RWPE1 (cell line): ENCODE measurements around the gene DNAH1.

ENCODE experiments used
- CTCF ChIA-PET: fragments of 350-600 bp; sonication (Branson Sonifier 250); formaldehyde crosslinking; extraction: SDS; loops from one replicate; lab custom pipeline; 2021; lab: Yijun Ruan, JAX
- POLR2A ChIA-PET: fragments of 400-600 bp; formaldehyde crosslinking; extraction: SDS; loops from one replicate; lab custom pipeline; 2020; ENCODE audit warnings: antibody characterized with exemption; ENCODE audit not compliant: low non-redundant PET; lab: Yijun Ruan, JAX
- DNase-seq: peaks from one replicate; pipeline ENCODE4 v3.0.0; 2012; ENCODE audit warnings: low spot score
- H3K27ac ChIP-seq: fragments of 450-650 bp; 2 replicates; pipeline ENCODE4 v1.5.1; 2017
- TF ChIP-seq, protein P1 (sequence below): fragments of 450-650 bp; conservative IDR thresholded peaks from 2 replicates; pipeline ENCODE4 v1.5.1; 2017; ENCODE audit warnings: low read depth, mild to moderate bottlenecking

The DNAH1 gene

DNA sequence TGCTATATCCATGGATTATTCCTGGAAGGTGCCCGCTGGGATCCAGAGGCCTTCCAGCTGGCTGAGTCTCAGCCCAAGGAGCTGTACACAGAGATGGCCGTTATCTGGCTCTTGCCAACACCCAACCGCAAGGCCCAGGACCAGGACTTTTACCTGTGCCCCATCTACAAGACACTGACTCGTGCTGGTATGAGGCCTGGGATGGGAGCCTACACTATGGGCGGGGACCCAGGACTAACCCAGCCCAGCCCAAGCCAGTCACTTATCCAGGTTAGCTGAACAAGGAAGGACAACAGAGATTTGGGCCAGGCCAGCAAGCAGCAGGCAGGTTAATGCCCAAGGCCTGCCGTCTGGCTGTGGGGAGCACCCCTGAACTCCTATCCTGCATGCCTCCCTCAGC is 83.5 kb downstream of the DNAH1 start:
- CTCF ChIA-PET = interaction anchor here (0.8 kb wide), 1 partner anchor 48 kb away, joined by 4 read pairs; no protein-coding TSS in a partner anchor
- H3K27ac ChIP-seq = peak overlapping the region; percentile 47
- TF ChIP-seq, protein P1, sequence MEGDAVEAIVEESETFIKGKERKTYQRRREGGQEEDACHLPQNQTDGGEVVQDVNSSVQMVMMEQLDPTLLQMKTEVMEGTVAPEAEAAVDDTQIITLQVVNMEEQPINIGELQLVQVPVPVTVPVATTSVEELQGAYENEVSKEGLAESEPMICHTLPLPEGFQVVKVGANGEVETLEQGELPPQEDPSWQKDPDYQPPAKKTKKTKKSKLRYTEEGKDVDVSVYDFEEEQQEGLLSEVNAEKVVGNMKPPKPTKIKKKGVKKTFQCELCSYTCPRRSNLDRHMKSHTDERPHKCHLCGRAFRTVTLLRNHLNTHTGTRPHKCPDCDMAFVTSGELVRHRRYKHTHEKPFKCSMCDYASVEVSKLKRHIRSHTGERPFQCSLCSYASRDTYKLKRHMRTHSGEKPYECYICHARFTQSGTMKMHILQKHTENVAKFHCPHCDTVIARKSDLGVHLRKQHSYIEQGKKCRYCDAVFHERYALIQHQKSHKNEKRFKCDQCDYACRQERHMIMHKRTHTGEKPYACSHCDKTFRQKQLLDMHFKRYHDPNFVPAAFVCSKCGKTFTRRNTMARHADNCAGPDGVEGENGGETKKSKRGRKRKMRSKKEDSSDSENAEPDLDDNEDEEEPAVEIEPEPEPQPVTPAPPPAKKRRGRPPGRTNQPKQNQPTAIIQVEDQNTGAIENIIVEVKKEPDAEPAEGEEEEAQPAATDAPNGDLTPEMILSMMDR = no peak
- DNase-seq = no peak
- POLR2A ChIA-PET = no interaction called here

DNA sequence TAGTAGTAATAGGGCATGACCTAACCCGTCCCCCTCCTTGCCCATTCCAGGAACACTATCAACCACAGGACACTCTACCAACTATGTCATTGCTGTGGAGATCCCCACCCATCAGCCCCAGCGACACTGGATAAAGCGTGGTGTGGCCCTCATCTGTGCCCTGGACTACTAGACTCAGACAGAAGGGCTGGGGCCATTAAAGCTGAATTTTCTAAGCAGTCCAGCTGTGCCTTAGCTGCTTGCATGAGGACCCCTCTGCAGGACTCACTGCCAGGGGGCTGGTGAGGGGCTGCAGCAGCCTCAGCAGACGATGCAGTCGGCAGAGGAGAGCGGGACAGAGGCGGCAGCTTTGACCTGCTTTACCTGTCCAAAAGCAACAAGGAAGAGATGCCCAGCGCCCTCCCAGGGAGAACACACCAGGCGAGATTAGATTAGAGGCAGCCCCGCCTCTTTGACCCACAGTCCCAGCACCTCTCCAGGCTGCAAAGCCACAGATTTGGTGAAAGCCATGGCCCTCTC is 84.2 kb downstream of the DNAH1 start:
- peak overlapping the region; percentile 47 for H3K27ac ChIP-seq
- CTCF ChIA-PET = no interaction called here
- no peak for DNase-seq
- POLR2A ChIA-PET = no interaction called here
- TF ChIP-seq, protein P1 = no peak

DNA sequence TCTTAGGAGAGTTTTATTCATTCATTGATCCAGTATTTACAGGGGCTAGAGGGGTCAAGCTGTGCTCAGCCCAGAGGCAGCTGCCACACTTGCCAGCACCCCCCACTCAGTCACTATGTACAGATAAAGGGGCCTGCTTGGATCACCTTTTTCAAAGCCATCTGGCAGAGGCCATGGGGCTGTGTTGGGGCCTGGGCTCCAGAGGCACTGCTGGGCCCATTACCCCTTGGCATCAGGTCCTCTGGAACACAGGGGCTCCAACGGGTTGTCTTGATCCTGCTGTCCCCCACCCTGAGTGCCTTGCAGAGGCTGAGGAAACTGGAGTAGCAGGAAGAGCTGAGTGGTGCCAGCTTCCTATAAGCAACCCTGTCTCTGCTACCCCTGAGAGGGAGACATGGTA is 84.9 kb downstream of the DNAH1 start:
- POLR2A ChIA-PET = no interaction called here
- peak overlapping the region; percentile 47 for H3K27ac ChIP-seq
- CTCF ChIA-PET = no interaction called here
- TF ChIP-seq, protein P1 = no peak
- no peak for DNase-seq

DNA sequence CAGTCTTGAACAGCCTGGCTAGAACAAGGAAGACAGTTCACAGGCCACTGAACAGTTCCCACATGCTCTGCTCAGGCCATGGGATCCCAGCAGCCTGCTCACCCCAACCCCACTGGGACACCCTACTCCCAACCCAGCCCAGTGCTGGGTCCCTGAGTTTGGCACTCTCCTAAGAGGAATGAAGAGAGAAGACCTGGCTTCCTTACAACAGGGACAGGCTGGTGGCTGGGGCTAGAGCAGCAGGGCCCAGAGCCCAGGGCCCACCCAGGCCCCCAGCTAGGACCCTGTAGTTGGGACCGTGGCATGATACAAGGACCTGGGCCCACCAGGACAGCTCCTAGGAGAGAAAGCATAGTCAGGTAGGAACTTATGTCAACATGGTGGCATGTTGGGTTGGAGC is 85.4 kb downstream of the DNAH1 start:
- CTCF ChIA-PET = interaction anchor here (0.6 kb wide), 2 partner anchors 11 to 846 kb away, joined by 3 to 4 read pairs; no protein-coding TSS in a partner anchor

DNA sequence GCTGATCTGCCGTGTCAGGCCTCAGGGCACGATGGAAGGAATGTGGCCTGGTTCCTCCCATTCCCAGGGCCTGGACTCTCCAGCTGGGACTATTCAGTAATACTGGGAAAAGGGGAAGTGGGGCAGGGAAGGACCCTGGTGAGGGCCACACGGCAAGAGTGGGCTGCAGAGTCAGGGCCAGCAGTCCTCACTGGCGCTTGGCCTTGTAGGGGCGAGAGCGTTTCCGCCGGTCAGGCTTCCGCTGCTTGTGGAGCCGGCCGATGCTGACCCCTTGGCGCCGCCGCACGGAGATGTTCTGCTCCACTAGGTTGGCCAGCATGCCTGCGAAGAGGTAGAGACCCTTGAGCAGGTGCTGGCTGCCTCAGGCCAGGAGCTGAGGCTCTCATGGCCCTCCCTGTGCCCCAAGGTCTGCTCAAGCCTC is 86.0 kb downstream of the DNAH1 start:
- TF ChIP-seq, protein P1 = no peak
- ChIA-PET POLR2A (no interaction called here), CTCF (interaction anchor here (0.6 kb wide), 2 partner anchors 10 to 845 kb away, joined by 3 to 4 read pairs; no protein-coding TSS in a partner anchor)
- DNase-seq = no peak
- H3K27ac ChIP-seq = no peak overlapping the region; the same call in 1 of the 2 replicates

More for the DNA sequence above, 85.4 kb downstream of the DNAH1 start:
- TF ChIP-seq, protein P1 = no peak
- DNase-seq = no peak
- POLR2A ChIA-PET = no interaction called here
- peak overlapping the region; percentile 47 for H3K27ac ChIP-seq

DNA sequence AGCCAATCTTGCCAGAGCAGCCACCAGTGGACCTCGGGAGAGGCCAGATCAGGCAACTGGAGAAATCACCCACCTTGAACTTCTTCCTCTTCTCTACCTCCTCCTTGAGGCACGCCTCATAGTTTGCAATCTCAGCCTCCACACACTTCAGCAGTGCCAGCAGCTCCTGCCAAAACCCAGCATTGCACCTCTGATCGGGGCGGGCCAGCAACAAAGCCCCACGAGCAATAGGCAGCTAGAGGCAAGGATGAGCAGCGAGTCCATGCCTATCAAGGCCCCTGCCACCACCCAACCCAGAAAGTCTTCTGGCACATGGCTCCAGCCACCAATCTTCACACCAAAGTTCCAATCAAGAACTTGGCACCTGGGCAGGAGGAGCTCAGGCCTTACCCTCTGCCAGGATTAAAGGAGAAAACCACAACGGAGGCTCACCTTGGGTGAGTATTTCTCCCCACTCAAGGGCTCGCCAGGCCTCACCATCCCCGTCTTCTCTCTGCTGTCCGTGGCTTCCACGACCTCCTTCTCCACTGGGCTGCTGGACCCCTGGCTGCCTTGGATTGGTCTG is 86.7 kb downstream of the DNAH1 start:
- POLR2A ChIA-PET = no interaction called here
- no peak for DNase-seq
- no peak overlapping the region for H3K27ac ChIP-seq
- TF ChIP-seq, protein P1 = no peak
- CTCF ChIA-PET = no interaction called here
